Naive thymus-derived CD4-positive, alpha-beta T cell (primary cell): Measurements from ENCODE around the gene BMP10. TPM values are rescaled to one million over a fixed set of nuclear protein-coding genes. Genes with fewer than 3 reads are reported as not detected.

Experiments
- ATAC-seq: fragments of 150-1000 bp; cut with Tn5 transposase; 2 replicates; pipeline ENCODE4 v1.10.0; 2021; ENCODE audit warnings: mild to moderate bottlenecking, moderate library complexity
- CTCF ChIA-PET: fragments of 350-600 bp; sonication (Branson Sonifier 250); formaldehyde crosslinking; loops from one replicate; lab custom pipeline; 2021; ENCODE audit warnings: antibody characterized with exemption; lab: Charles Lee
- POLR2A ChIA-PET: fragments of 350-600 bp; sonication (Branson Sonifier 250); formaldehyde crosslinking; loops from one replicate; lab custom pipeline; 2021; ENCODE audit warnings: antibody characterized with exemption, inconsistent platforms; lab: Charles Lee
- DNase-seq, 9 donors: peaks; one replicate each; pipeline versions ENCODE4 v3.0.0 to v3.0.0-alpha.2; 2020 to 2022; ENCODE audit warnings: mixed read lengths in 1 of 9
- H3K27ac ChIP-seq: one replicate; pipeline ENCODE4 v1.7.0; 2013; ENCODE audit warnings: mild to moderate bottlenecking, low read depth, low read length, moderate library complexity
- H3K27me3 ChIP-seq, 2 donors: one replicate each; pipeline ENCODE4 v1.7.0; 2013; ENCODE audit warnings: low read length in 2 of 2, mild to moderate bottlenecking in 2 of 2, moderate library complexity in 2 of 2; ENCODE audit not compliant: control insufficient read depth in 2 of 2, insufficient read depth in 2 of 2
- H3K36me3 ChIP-seq, 3 experiments: 1 replicate in 2 of 3; 2 replicates in 1 of 3; pipeline ENCODE4 v1.7.0; 2013; ENCODE audit warnings: low read length in 3 of 3, mild to moderate bottlenecking in 3 of 3, moderate library complexity in 1 of 3; ENCODE audit not compliant: insufficient read depth in 3 of 3, control insufficient read depth in 2 of 3
- H3K4me1 ChIP-seq, 2 donors: one replicate each; pipeline ENCODE4 v1.7.0; 2013; ENCODE audit warnings: low read length in 2 of 2, mild to moderate bottlenecking in 2 of 2, moderate library complexity in 1 of 2; ENCODE audit not compliant: control insufficient read depth in 2 of 2, insufficient read depth in 2 of 2
- H3K4me3 ChIP-seq: 2 replicates; pipeline ENCODE4 v1.7.0; 2013; ENCODE audit warnings: mild to moderate bottlenecking, low read length
- H3K9me3 ChIP-seq, 3 experiments: 1 replicate in 2 of 3; 2 replicates in 1 of 3; pipeline ENCODE4 v1.7.0; 2013; ENCODE audit warnings: low read length in 3 of 3; ENCODE audit not compliant: control insufficient read depth in 2 of 3
- H3K27ac Mint-ChIP-seq, 9 donors: one replicate each; pipeline ENCODE4 v1.8.0; 2020 to 2022; ENCODE audit warnings: mixed read lengths in 9 of 9, mild to moderate bottlenecking in 8 of 9, moderate library complexity in 5 of 9, inconsistent platforms in 2 of 9
- H3K27me3 Mint-ChIP-seq, 5 donors: one replicate each; pipeline ENCODE4 v1.8.0; 2021 to 2022; ENCODE audit warnings: mixed read lengths in 5 of 5, mild to moderate bottlenecking in 1 of 5
- H3K36me3 Mint-ChIP-seq, 5 donors: one replicate each; pipeline ENCODE4 v1.8.0; 2020 to 2022; ENCODE audit warnings: mixed read lengths in 5 of 5, mild to moderate bottlenecking in 3 of 5, inconsistent platforms in 1 of 5
- H3K4me1 Mint-ChIP-seq, 7 donors: one replicate each; pipeline ENCODE4 v1.8.0; 2020 to 2022; ENCODE audit warnings: mixed read lengths in 7 of 7, mild to moderate bottlenecking in 3 of 7, inconsistent platforms in 1 of 7
- H3K4me3 Mint-ChIP-seq, 10 donors: one replicate each; pipeline ENCODE4 v1.8.0; 2020 to 2022; ENCODE audit warnings: mild to moderate bottlenecking in 10 of 10, mixed read lengths in 10 of 10, moderate library complexity in 6 of 10, inconsistent platforms in 2 of 10
- H3K9me3 Mint-ChIP-seq, 11 donors: one replicate each; pipeline ENCODE4 v1.8.0; 2020 to 2022; ENCODE audit warnings: mixed read lengths in 11 of 11, mild to moderate bottlenecking in 4 of 11, inconsistent platforms in 1 of 11, moderate library complexity in 1 of 11
- intact Hi-C, 2 donors: fragments of 100-400 bp; cut with micrococcal nuclease; formaldehyde crosslinking; loops; one replicate each; pipeline ENCODE4 v1.15.1; 2023
- polyA plus RNA-seq, 2 donors: library from polyadenylated mRNA; unstranded; fragments of 300-500 nt; fragmentation: Illumina TruSeq; gene quantifications; one replicate each; pipeline ENCODE4 v1.2.3, GENCODE V29; 2021
- total RNA-seq, 6 experiments: library from RNA in 5 of 6; stranded (reverse) in 5 of 6; gene quantifications; 1 replicate in 5 of 6; 2 replicates in 1 of 6; pipeline ENCODE4 v1.2.3 and lab custom pipeline; 2021 to 2026

BMP10 gene
- total and polyA plus RNA-seq, 7 experiments from 2014 or later = not detected

GRCh38 chr2:68822207-68822872 lies 48.9 kb downstream of the BMP10 start:
- intact Hi-C loops = no loop called here
- H3K27ac ChIP-seq = no peak overlapping the region
- H3K27ac Mint-ChIP-seq = peak overlapping the region in 8 of 9 donors; percentile 25 to 93 (median 62)
- peaks cover 8 to 76% (median 48%) of the 10 kb centered on the region in 5 donors for H3K36me3 Mint-ChIP-seq
- no peaks in the 10 kb centered on the region for H3K4me1 ChIP-seq
- peaks cover 35 to 94% (median 68%) of the 10 kb centered on the region in 3 experiments for H3K36me3 ChIP-seq
- H3K4me3 Mint-ChIP-seq = no peak overlapping the region
- no peaks in the 10 kb centered on the region for H3K27me3 ChIP-seq
- peaks cover 0 to 1% (median 0%) of the 10 kb centered on the region in 11 donors for H3K9me3 Mint-ChIP-seq
- DNase-seq = no peak
- peaks cover 15 to 40% (median 27%) of the 10 kb centered on the region in 7 donors for H3K4me1 Mint-ChIP-seq
- H3K9me3 ChIP-seq = no peaks in the 10 kb centered on the region
- no peak overlapping the region for H3K4me3 ChIP-seq
- no peaks in the 10 kb centered on the region for H3K27me3 Mint-ChIP-seq
- ATAC-seq = no peak
- CTCF ChIA-PET = interaction anchor here (0.7 kb wide), 1 partner anchor 26 kb away, joined by 4 read pairs; no protein-coding TSS in a partner anchor
- POLR2A ChIA-PET = interaction anchor here (0.8 kb wide), 1 partner anchor 70 kb away, joined by 3 read pairs; no protein-coding TSS in a partner anchor

DNA sequence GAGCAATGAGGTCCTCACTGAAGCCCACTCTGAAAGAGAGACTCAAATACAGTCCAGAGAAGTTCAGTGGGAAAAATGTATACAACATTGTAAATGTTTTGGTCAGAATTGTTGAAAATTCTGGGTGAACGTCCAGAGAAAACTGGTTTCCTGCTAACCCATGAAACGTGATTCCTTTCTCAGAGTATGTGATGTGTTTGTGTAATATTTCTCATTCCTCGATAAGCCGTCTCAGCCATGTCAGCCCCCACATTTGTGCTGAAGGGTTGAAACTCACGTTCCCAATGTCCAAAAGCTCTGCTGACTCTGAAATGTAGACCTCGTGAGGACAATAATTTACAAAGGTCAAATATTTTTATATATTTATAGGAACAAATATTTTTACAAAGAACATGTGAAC lies 51.6 kb downstream of the BMP10 start:
- Histone ChIP-seq H3K4me3 (no peak overlapping the region), H3K36me3 (peaks cover 35 to 95% (median 71%) of the 10 kb centered on the region in 3 experiments), H3K9me3 (no peaks in the 10 kb centered on the region), H3K27me3 (no peaks in the 10 kb centered on the region), H3K27ac (peak overlapping the region; percentile 49), H3K4me1 (no peaks in the 10 kb centered on the region)
- Mint-ChIP-seq H3K36me3 (peaks cover 8 to 66% (median 41%) of the 10 kb centered on the region in 5 donors), H3K9me3 (peaks cover 0 to 1% (median 0%) of the 10 kb centered on the region in 11 donors), H3K4me3 (no peak overlapping the region), H3K4me1 (peaks cover 7 to 27% (median 17%) of the 10 kb centered on the region in 7 donors), H3K27ac (peak overlapping the region in 6 of 9 donors; percentile 66 to 93 (median 78)), H3K27me3 (no peaks in the 10 kb centered on the region)
- ChIA-PET POLR2A (interaction anchor here (0.7 to 1.2 kb wide), 6 partner anchors 10 to 431 kb away, joined by 3 to 4 read pairs (median 3); no protein-coding TSS in a partner anchor), CTCF (interaction anchor here (1.5 to 2.3 kb wide), 3 partner anchors 17 to 68 kb away, joined by 4 to 6 read pairs (median 5); no protein-coding TSS in a partner anchor)
- intact Hi-C loops = no loop called here
- DNase-seq (no peak), ATAC-seq (no peak)

GRCh38 chr2:68817306-68817705 lies 53.9 kb downstream of the BMP10 start:
- Histone ChIP-seq H3K27ac (peak overlapping the region; percentile 28), H3K36me3 (peaks cover 40 to 93% (median 65%) of the 10 kb centered on the region in 3 experiments), H3K4me1 (no peaks in the 10 kb centered on the region), H3K4me3 (no peak overlapping the region), H3K9me3 (no peaks in the 10 kb centered on the region), H3K27me3 (no peaks in the 10 kb centered on the region)
- DNase-seq = no peak
- Mint-ChIP-seq H3K4me1 (peaks cover 0 to 26% (median 14%) of the 10 kb centered on the region in 7 donors), H3K27ac (peak overlapping the region; percentile 61 to 93 (median 76)), H3K9me3 (peaks cover 0 to 1% (median 0%) of the 10 kb centered on the region in 11 donors), H3K4me3 (no peak overlapping the region), H3K36me3 (peaks cover 19 to 61% (median 35%) of the 10 kb centered on the region in 5 donors), H3K27me3 (no peaks in the 10 kb centered on the region)
- ATAC-seq = no peak
- CTCF ChIA-PET = interaction anchor here (1.1 kb wide), 1 partner anchor 91 kb away, joined by 3 read pairs; no protein-coding TSS in a partner anchor
- intact Hi-C loops = no loop called here
- POLR2A ChIA-PET = interaction anchor here (1.0 to 2.5 kb wide), 5 partner anchors 11 to 60 kb away, joined by 3 to 7 read pairs (median 3); no protein-coding TSS in a partner anchor

Other genes starting within 250 kb of the BMP10 start
- gene PROKR1, start 227.8 kb downstream of the BMP10 start, total RNA-seq = not detected
- gene PROKR1, start 227.8 kb downstream of the BMP10 start, polyA plus RNA-seq = not detected
- gene ARHGAP25, start 136.6 kb downstream of the BMP10 start, total RNA-seq = 100 to 1,000 TPM in 4 of 5 experiments, 10 to 100 TPM in 1; 68.2 to 139 (median 116) TPM
- gene ARHGAP25, start 136.6 kb downstream of the BMP10 start, polyA plus RNA-seq = 100 to 1,000 TPM in 1 of 2 donors, 10 to 100 TPM in 1; 63.3 to 134 TPM
- not detected for gene GKN2, start 81.5 kb upstream of the BMP10 start, total RNA-seq
- gene GKN2, start 81.5 kb upstream of the BMP10 start, polyA plus RNA-seq = not detected
- gene GKN1, start 103.2 kb upstream of the BMP10 start, total RNA-seq = not detected
- not detected for gene GKN1, start 103.2 kb upstream of the BMP10 start, polyA plus RNA-seq
- not detected for gene ANTXR1, start 141.8 kb upstream of the BMP10 start, total RNA-seq
- gene ANTXR1, start 141.8 kb upstream of the BMP10 start, polyA plus RNA-seq = under 1 TPM in 1 of 2 donors, not detected in 1; 0.18 TPM